Hepatocyte (in vitro differentiated cells): ENCODE measurements around the gene AKR1C1. TPM values are rescaled to one million over a fixed set of nuclear protein-coding genes. Genes with fewer than 3 reads are reported as not detected.
"Not testable (repeated sequence)": the region's sequence is repeated elsewhere in the genome, so short reads cannot be mapped to it uniquely, and the experiment has no call there.

Experiments used
- DNase-seq: peaks from one replicate; pipeline ENCODE4 v3.0.0-alpha.2; 2016; ENCODE audit warnings: low spot score
- H2AFZ ChIP-seq: fragments of 200-600 bp; sonication (generic); 2 replicates; pipeline ENCODE4 v1.6.0; 2016; ENCODE audit warnings: antibody characterized with exemption, mild to moderate bottlenecking
- H3K27ac ChIP-seq: fragments of 200-600 bp; sonication (generic); 2 replicates; pipeline ENCODE4 v1.5.1; 2016; ENCODE audit warnings: mild to moderate bottlenecking
- H3K27me3 ChIP-seq: fragments of 200-600 bp; sonication (generic); 2 replicates; pipeline ENCODE4 v1.6.1; 2016
- H3K36me3 ChIP-seq: fragments of 200-600 bp; sonication (generic); replicated peaks from 2 replicates; pipeline ENCODE4 v1.5.1; 2016; ENCODE audit warnings: low read depth; ENCODE audit not compliant: insufficient read depth
- H3K4me1 ChIP-seq: fragments of 200-600 bp; sonication (generic); 2 replicates; pipeline ENCODE4 v1.5.1; 2016; ENCODE audit warnings: mild to moderate bottlenecking, moderate library complexity; ENCODE audit not compliant: insufficient read depth
- H3K4me2 ChIP-seq: fragments of 200-600 bp; sonication (generic); 2 replicates; pipeline ENCODE4 v1.6.0; 2016
- H3K4me3 ChIP-seq: fragments of 200-600 bp; sonication (generic); 2 replicates; pipeline ENCODE4 v1.5.1; 2016; ENCODE audit warnings: mild to moderate bottlenecking
- H3K79me2 ChIP-seq: fragments of 200-600 bp; sonication (generic); 2 replicates; pipeline ENCODE4 v1.6.0; 2017; ENCODE audit warnings: mild to moderate bottlenecking
- H3K9me2 ChIP-seq: fragments of 200-600 bp; sonication (generic); replicated peaks from 2 replicates; pipeline ENCODE4 v1.6.0; 2017; ENCODE audit warnings: mild to moderate bottlenecking; ENCODE audit not compliant: insufficient read depth
- H3K9me3 ChIP-seq: fragments of 200-600 bp; sonication (generic); 2 replicates; pipeline ENCODE4 v1.5.1; 2016; ENCODE audit warnings: low read depth, mild to moderate bottlenecking
- H4K20me1 ChIP-seq: fragments of 200-600 bp; sonication (generic); 2 replicates; pipeline ENCODE4 v1.6.0; 2016; ENCODE audit warnings: mild to moderate bottlenecking; ENCODE audit not compliant: insufficient read depth, poor library complexity, severe bottlenecking
- WGBS: methylation state at CpG from one replicate; pipeline ENCODE4 v1.1.6; 2016; ENCODE audit warnings: low lambda C conversion rate; ENCODE audit errors: missing lambda C conversion rate; 5-methylcytosine and 5-hydroxymethylcytosine counted together
- polyA plus RNA-seq: library from polyadenylated mRNA; unstranded; fragments of >200 nt; fragmentation: Nextera tagmentation; extraction: Ambion mirVana; gene quantifications from 2 replicates; pipeline ENCODE4 v1.2.1, GENCODE V29; 2016
- total RNA-seq: library from RNA; depleted of rRNA; stranded (reverse); fragments of >200 nt; gene quantifications from 2 replicates; pipeline ENCODE4 v1.2.3, GENCODE V29; 2014

The AKR1C1 gene
- total and polyA plus RNA-seq, 2 experiments from 2014 or later, result 106 to 175 TPM

DNA sequence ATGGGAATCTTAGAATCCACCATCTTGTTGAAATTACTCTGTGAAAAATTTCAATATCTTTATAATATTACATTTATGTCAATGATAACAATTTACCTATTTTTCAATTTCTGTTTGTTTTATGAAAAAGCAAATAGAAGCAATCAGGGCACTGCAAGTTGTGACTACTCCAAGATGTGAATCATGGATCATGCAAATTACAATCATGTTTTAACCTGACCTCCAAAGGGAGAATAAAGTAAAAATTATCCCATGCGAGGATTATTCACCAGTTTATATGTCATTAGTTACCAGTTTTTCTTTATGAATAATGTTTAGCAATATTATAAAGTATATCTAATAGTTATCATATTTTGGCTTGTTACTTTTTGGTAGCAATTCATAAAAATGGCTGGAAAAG lies 907 bp upstream of the AKR1C1 start:
- 53% methylated on average over 1 of the region's 1 CpG for WGBS
- H3K36me3 ChIP-seq, H3K79me2 ChIP-seq: not testable (repeated sequence)

GRCh38 chr10:4963815-4964154 lies 570 bp downstream of the AKR1C1 start:
- not testable (repeated sequence) for H3K79me2 ChIP-seq, H2AFZ ChIP-seq, H3K9me2 ChIP-seq, H3K27me3 ChIP-seq, H3K9me3 ChIP-seq, H3K27ac ChIP-seq, H3K4me1 ChIP-seq, H3K36me3 ChIP-seq, H4K20me1 ChIP-seq, DNase-seq
- Histone ChIP-seq H3K4me3 (peak overlapping the region; percentile 0), H3K4me2 (peak overlapping the region; percentile 63)
- 67% methylated on average over 4 of the region's 4 CpGs for WGBS

More for the DNA sequence above, 907 bp upstream of the AKR1C1 start:
- H3K4me3 ChIP-seq, H4K20me1 ChIP-seq, H3K4me2 ChIP-seq, H2AFZ ChIP-seq, H3K9me2 ChIP-seq, DNase-seq, H3K27me3 ChIP-seq, H3K4me1 ChIP-seq, H3K27ac ChIP-seq, H3K9me3 ChIP-seq: not testable (repeated sequence)

DNA sequence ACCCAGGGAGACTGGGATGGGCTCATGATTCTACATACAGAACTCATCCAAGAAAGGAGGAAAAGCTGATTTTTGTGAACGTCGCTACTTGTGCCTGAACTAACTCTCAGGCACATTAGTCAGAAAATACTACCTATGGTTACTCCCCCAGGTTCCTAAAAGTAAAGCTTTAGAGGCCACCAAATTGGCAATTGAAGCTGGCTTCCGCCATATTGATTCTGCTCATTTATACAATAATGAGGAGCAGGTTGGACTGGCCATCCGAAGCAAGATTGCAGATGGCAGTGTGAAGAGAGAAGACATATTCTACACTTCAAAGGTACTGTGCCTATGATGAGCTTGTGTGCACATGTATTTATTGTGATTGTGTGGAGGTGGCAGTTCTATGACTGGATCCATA lies 2.5 kb downstream of the AKR1C1 start:
- H3K9me2 ChIP-seq, H4K20me1 ChIP-seq, DNase-seq, H3K4me3 ChIP-seq, H3K79me2 ChIP-seq, H3K27me3 ChIP-seq, H3K4me1 ChIP-seq, H3K36me3 ChIP-seq, H3K4me2 ChIP-seq, H3K27ac ChIP-seq, H3K9me3 ChIP-seq, H2AFZ ChIP-seq: not testable (repeated sequence)
- 99% methylated on average over 4 of the region's 4 CpGs for WGBS

GRCh38 chr10:4967189-4967588 lies 4.0 kb downstream of the AKR1C1 start:
- 97% methylated on average over 3 of the region's 3 CpGs for WGBS

GRCh38 chr10:4969289-4969688 lies 6.1 kb downstream of the AKR1C1 start:
- WGBS, result 96% methylated on average over 3 of the region's 3 CpGs
- not testable (repeated sequence) for H3K9me2 ChIP-seq, H3K79me2 ChIP-seq, H3K4me3 ChIP-seq, H4K20me1 ChIP-seq, H3K9me3 ChIP-seq, H3K27me3 ChIP-seq, H2AFZ ChIP-seq, DNase-seq, H3K36me3 ChIP-seq, H3K4me2 ChIP-seq, H3K27ac ChIP-seq, H3K4me1 ChIP-seq

More at GRCh38 chr10:4967189-4967588, 4.0 kb downstream of the AKR1C1 start:
- not testable (repeated sequence) for H3K79me2 ChIP-seq, H3K9me2 ChIP-seq, H3K4me2 ChIP-seq, H3K4me1 ChIP-seq, H3K4me3 ChIP-seq, H3K9me3 ChIP-seq, H2AFZ ChIP-seq, H3K27me3 ChIP-seq, H4K20me1 ChIP-seq, H3K27ac ChIP-seq, H3K36me3 ChIP-seq, DNase-seq

GRCh38 chr10:4970362-4970761 lies 7.1 kb downstream of the AKR1C1 start:
- WGBS, result 92% methylated on average over 2 of the region's 2 CpGs
- not testable (repeated sequence) for H3K27ac ChIP-seq, H3K9me3 ChIP-seq, H2AFZ ChIP-seq, H3K9me2 ChIP-seq, H3K79me2 ChIP-seq, H4K20me1 ChIP-seq, DNase-seq, H3K4me2 ChIP-seq, H3K4me1 ChIP-seq, H3K36me3 ChIP-seq, H3K4me3 ChIP-seq, H3K27me3 ChIP-seq

DNA sequence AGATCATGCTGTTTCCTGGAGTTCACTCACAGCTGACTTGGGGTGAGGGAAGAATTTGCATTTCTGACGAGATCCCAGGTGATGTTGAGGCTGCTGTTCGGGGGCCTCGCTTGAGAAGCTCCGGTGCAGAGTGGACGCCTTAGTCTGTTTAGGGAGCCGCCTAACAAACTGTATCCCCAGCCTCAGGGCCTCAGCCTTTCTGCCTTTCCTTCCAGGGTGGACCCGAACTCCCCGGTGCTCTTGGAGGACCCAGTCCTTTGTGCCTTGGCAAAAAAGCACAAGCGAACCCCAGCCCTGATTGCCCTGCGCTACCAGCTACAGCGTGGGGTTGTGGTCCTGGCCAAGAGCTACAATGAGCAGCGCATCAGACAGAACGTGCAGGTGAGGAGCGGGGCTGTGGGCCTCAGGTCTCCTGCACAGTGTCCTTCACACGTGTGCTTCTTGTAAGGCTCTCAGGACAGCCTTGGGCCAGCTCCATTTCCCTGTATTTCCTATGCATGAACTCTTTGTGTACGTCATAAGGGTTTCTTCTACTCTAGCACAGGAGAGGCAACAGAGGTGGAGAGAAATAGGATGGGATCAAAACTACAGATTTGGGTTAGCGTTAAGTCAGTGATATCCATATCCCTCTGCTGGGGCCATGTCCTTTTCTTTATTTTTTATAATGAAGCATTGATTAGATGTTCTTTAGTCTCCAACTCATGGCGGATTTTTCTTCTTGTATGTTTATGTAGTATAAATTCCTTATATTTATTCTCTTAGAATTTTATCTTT lies 9.3 kb downstream of the AKR1C1 start:
- not testable (repeated sequence) for H3K4me2 ChIP-seq

GRCh38 chr10:4973294-4973693 lies 10.1 kb downstream of the AKR1C1 start:
- not testable (repeated sequence) for H3K4me2 ChIP-seq, H3K4me3 ChIP-seq, H3K9me2 ChIP-seq, H3K79me2 ChIP-seq, H2AFZ ChIP-seq, H3K4me1 ChIP-seq, H3K27ac ChIP-seq, DNase-seq, H3K9me3 ChIP-seq, H3K27me3 ChIP-seq, H3K36me3 ChIP-seq, H4K20me1 ChIP-seq
- 82% methylated on average over 1 of the region's 1 CpG for WGBS

More for the DNA sequence above, 9.3 kb downstream of the AKR1C1 start:
- not testable (repeated sequence) for H3K27ac ChIP-seq, H3K79me2 ChIP-seq, H3K9me2 ChIP-seq, H3K9me3 ChIP-seq, H2AFZ ChIP-seq, H3K36me3 ChIP-seq, H3K4me1 ChIP-seq, DNase-seq, H3K27me3 ChIP-seq, H4K20me1 ChIP-seq, H3K4me3 ChIP-seq
- WGBS, result 92% methylated on average over 18 of the region's 18 CpGs

GRCh38 chr10:4974400-4974799 lies 11.2 kb downstream of the AKR1C1 start:
- not testable (repeated sequence) for H3K27ac ChIP-seq, H3K79me2 ChIP-seq, H3K9me3 ChIP-seq, H3K9me2 ChIP-seq, H2AFZ ChIP-seq, H3K36me3 ChIP-seq, H3K27me3 ChIP-seq, DNase-seq, H3K4me3 ChIP-seq, H4K20me1 ChIP-seq, H3K4me1 ChIP-seq, H3K4me2 ChIP-seq
